Liver (tissue), 9 donors: ENCODE measurements around the gene LENEP. TPM values are rescaled to one million over a fixed set of nuclear protein-coding genes. Genes with fewer than 3 reads are reported as not detected.

Experiments used
- DNase-seq: peaks from one replicate; pipeline ENCODE4 v3.0.0-alpha.2; 2017; ENCODE audit warnings: low spot score
- H3K27ac ChIP-seq, 2 donors: one replicate each; pipeline ENCODE4 v1.7.0; 2013; ENCODE audit warnings: inconsistent platforms in 2 of 2, low read length in 2 of 2, control low read depth in 1 of 2, low read depth in 1 of 2, mild to moderate bottlenecking in 1 of 2
- H3K27me3 ChIP-seq, 4 donors: one replicate each; pipeline versions ENCODE4 v1.6.1 to v1.7.0; 2013; ENCODE audit warnings: low read length in 3 of 4, inconsistent platforms in 1 of 4, mild to moderate bottlenecking in 1 of 4, moderate library complexity in 1 of 4; ENCODE audit not compliant: control insufficient read depth in 4 of 4, insufficient read depth in 4 of 4
- H3K36me3 ChIP-seq, 4 donors: one replicate each; pipeline versions ENCODE4 v1.6.1 to v1.7.0; 2013; ENCODE audit warnings: low read length in 3 of 4, mild to moderate bottlenecking in 3 of 4, low read depth in 1 of 4, moderate library complexity in 1 of 4; ENCODE audit not compliant: control insufficient read depth in 4 of 4, insufficient read depth in 3 of 4
- H3K4me1 ChIP-seq, 4 donors: one replicate each; pipeline versions ENCODE4 v1.6.1 to v1.7.0; 2013; ENCODE audit warnings: low read length in 3 of 4, mild to moderate bottlenecking in 3 of 4, moderate library complexity in 1 of 4; ENCODE audit not compliant: control insufficient read depth in 4 of 4, insufficient read depth in 4 of 4
- H3K4me3 ChIP-seq, 3 donors: one replicate each; pipeline versions ENCODE4 v1.6.1 to v1.7.0; 2013; ENCODE audit warnings: low read length in 3 of 3, control low read depth in 1 of 3, low read depth in 1 of 3, mild to moderate bottlenecking in 1 of 3
- H3K9ac ChIP-seq, 2 donors: one replicate each; pipeline ENCODE4 v1.7.0; 2013; ENCODE audit warnings: low read length in 2 of 2, mild to moderate bottlenecking in 2 of 2, moderate library complexity in 2 of 2, control low read depth in 1 of 2, low read depth in 1 of 2
- H3K9me3 ChIP-seq, 4 donors: one replicate each; pipeline versions ENCODE4 v1.6.1 to v1.7.0; 2013; ENCODE audit warnings: low read length in 3 of 4; ENCODE audit not compliant: control insufficient read depth in 4 of 4
- CTCF ChIP-seq: fragments of 150-350 bp; IDR thresholded peaks from 2 replicates; pipeline ENCODE4 v1.5.1; 2017; ENCODE audit warnings: improper control_type of control experiment, low read depth, low read length; ENCODE audit not compliant: missing input control
- EGR1 ChIP-seq, 2 donors: IDR thresholded peaks; 2 replicates each; pipeline ENCODE4 v1.6.1; 2016 to 2018; ENCODE audit warnings: antibody characterized with exemption in 2 of 2, low read depth in 2 of 2
- GABPA ChIP-seq, 2 donors: IDR thresholded peaks in 1 of 2; conservative IDR thresholded peaks in 1 of 2; 2 replicates each; pipeline ENCODE4 v1.6.1; 2016; ENCODE audit warnings: antibody characterized with exemption in 2 of 2, mild to moderate bottlenecking in 1 of 2, moderate library complexity in 1 of 2
- HNF4A ChIP-seq, 2 donors: conservative IDR thresholded peaks; 2 replicates each; pipeline ENCODE4 v1.6.1; 2016; ENCODE audit warnings: antibody characterized with exemption in 2 of 2, mild to moderate bottlenecking in 2 of 2
- REST ChIP-seq: IDR thresholded peaks from 2 replicates; pipeline ENCODE4 v1.6.1; 2016; ENCODE audit warnings: antibody characterized with exemption, mild to moderate bottlenecking
- TAF1 ChIP-seq: conservative IDR thresholded peaks from 2 replicates; pipeline ENCODE4 v1.6.1; 2016; ENCODE audit warnings: antibody characterized with exemption, mild to moderate bottlenecking
- WGBS: extraction: QIAGEN DNeasy Blood & Tissue Kit; methylation state at CpG from one replicate; pipeline ENCODE4 v1.1.7; 2013; 5-methylcytosine and 5-hydroxymethylcytosine counted together
- polyA plus RNA-seq, 2 donors: library from polyadenylated mRNA; stranded (reverse) in 1 of 2; unstranded in 1 of 2; fragments of 200-250 nt in 1 of 2; fragments of >200 nt in 1 of 2; fragmentation: Nextera tagmentation in 1 of 2; extraction: Ambion mirVana in 1 of 2; gene quantifications; one replicate each; pipeline versions ENCODE4 v1.2.1 to v1.2.3, GENCODE V29; 2013 to 2015
- total RNA-seq, 2 donors: library from RNA; depleted of rRNA; stranded (reverse); fragments of >200 nt; gene quantifications; one replicate each; pipeline ENCODE4 v1.2.3, GENCODE V29; 2014
- TF ChIP-seq, protein P1 (sequence below): IDR thresholded peaks from 2 replicates; pipeline ENCODE4 v1.6.1; 2016; ENCODE audit warnings: antibody characterized with exemption
- TF ChIP-seq, protein P2 (sequence below): IDR thresholded peaks from 2 replicates; pipeline ENCODE4 v1.6.1; 2016; ENCODE audit warnings: antibody characterized with exemption
- TF ChIP-seq, protein P3 (sequence below): IDR thresholded peaks from 2 replicates; pipeline ENCODE4 v1.6.1; 2016; ENCODE audit warnings: antibody characterized with exemption
- donor health status: healthy.
- donor health status: healthy.
- donor health status: healthy.
- donor health status: healthy.
- donor health status: healthy.

Gene LENEP
- total and polyA plus RNA-seq, 4 donors, result 0.42 TPM; not detected in 3

DNA sequence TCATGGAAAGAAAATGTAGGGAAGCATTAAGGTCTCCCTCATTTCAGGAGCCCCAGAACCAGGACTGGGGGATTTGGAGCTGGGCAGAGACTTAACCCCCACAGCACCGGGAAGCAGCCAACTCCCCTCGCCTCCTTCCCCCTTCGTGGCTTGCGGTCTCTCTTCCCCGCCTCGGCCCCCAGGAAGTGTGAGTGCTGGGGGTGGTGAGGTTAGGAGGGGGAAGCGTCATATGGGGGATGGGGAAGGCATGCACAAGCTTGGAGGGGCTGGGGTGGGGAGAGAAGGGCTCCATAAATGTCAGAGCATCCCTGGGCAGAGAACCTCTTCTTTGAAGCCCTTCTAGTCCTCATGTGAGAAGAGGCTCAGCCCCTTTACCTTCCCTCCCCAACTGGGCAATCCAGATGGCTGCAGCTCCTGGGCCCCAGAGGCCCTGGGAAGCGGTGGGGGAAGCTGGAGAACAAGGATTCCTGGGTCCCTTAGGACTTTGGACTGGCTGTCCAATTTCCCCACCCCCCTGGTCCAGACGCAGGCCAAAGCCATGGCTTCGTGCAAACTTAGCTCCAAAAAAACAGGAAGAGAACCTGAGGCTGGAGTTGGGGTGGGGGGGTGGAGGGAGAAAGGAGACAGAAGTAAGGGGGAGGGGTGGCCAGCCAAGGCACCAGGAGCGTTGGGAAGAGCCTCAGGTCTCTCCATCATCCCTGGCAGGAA, 17.0 kb downstream of the LENEP start:
- Histone ChIP-seq H3K27me3 (no peaks in the 10 kb centered on the region), H3K9me3 (no peaks in the 10 kb centered on the region), H3K4me3 (no peak overlapping the region), H3K27ac (peak overlapping the region in 1 of 2 donors; percentile 29), H3K4me1 (peaks cover 61 to 92% (median 77%) of the 10 kb centered on the region in 4 donors), H3K9ac (no peak overlapping the region), H3K36me3 (peaks cover 0 to 13% (median 6%) of the 10 kb centered on the region in 4 donors)
- DNase-seq, result no peak
- 64% methylated on average over 11 of the region's 11 CpGs for WGBS
- peak in 1 of 2 donors; percentile 35 for TF ChIP-seq HNF4A (conservative IDR thresholded peaks at IDR 0.05)
- no peak for TF ChIP-seq REST

GRCh38 chr1:155011004-155011416, 17.6 kb downstream of the LENEP start:
- no peak overlapping the region for H3K9ac ChIP-seq
- WGBS, result 83% methylated on average over 5 of the region's 5 CpGs
- DNase-seq, result no peak
- peaks cover 3 to 19% (median 7%) of the 10 kb centered on the region in 4 donors for H3K36me3 ChIP-seq
- no peak overlapping the region for H3K4me3 ChIP-seq
- H3K27me3 ChIP-seq, result no peaks in the 10 kb centered on the region
- TF ChIP-seq CTCF (no peak), GABPA (IDR thresholded peaks at IDR 0.05 in 1 of 2, conservative IDR thresholded peaks at IDR 0.05 in 1 of 2) (no peak), EGR1 (IDR thresholded peaks at IDR 0.05; ENCODE audit: low read depth in 2 of 2) (no peak), REST (no peak), TAF1 (no peak)
- TF ChIP-seq, protein P1, sequence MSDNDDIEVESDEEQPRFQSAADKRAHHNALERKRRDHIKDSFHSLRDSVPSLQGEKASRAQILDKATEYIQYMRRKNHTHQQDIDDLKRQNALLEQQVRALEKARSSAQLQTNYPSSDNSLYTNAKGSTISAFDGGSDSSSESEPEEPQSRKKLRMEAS, result no peak
- TF ChIP-seq, protein P2, sequence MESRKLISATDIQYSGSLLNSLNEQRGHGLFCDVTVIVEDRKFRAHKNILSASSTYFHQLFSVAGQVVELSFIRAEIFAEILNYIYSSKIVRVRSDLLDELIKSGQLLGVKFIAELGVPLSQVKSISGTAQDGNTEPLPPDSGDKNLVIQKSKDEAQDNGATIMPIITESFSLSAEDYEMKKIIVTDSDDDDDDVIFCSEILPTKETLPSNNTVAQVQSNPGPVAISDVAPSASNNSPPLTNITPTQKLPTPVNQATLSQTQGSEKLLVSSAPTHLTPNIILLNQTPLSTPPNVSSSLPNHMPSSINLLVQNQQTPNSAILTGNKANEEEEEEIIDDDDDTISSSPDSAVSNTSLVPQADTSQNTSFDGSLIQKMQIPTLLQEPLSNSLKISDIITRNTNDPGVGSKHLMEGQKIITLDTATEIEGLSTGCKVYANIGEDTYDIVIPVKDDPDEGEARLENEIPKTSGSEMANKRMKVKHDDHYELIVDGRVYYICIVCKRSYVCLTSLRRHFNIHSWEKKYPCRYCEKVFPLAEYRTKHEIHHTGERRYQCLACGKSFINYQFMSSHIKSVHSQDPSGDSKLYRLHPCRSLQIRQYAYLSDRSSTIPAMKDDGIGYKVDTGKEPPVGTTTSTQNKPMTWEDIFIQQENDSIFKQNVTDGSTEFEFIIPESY, result no peak
- TF ChIP-seq, protein P3, sequence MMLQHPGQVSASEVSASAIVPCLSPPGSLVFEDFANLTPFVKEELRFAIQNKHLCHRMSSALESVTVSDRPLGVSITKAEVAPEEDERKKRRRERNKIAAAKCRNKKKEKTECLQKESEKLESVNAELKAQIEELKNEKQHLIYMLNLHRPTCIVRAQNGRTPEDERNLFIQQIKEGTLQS, result no peak
- peak overlapping the region; percentile 8 to 13 for H3K27ac ChIP-seq
- H3K4me1 ChIP-seq, result peaks cover 56 to 90% (median 72%) of the 10 kb centered on the region in 4 donors
- no peaks in the 10 kb centered on the region for H3K9me3 ChIP-seq
